DMS79 treated with DMSO at 0.1 percent for 48 hours (cell line): ENCODE measurements around the gene NDUFA12.

Source experiments
- DNase-seq: peaks from one replicate; lab custom pipeline; 2025; lab: John Stamatoyannopoulos, UW

The NDUFA12 gene

GRCh38 chr12:94980577-94980976, 22.9 kb downstream of the NDUFA12 start:
- peak; percentile 4 for DNase-seq

- DNase-seq, result no peak
Measured at GRCh38 chr12:94979941-94980340, 23.6 kb downstream of the NDUFA12 start.

GRCh38 chr12:94977766-94978468, 25.6 kb downstream of the NDUFA12 start:
- peak; percentile 67 for DNase-seq

- DNase-seq, result no peak
Measured at GRCh38 chr12:94973221-94973620, 30.3 kb downstream of the NDUFA12 start.

GRCh38 chr12:94972795-94973194, 30.7 kb downstream of the NDUFA12 start:
- DNase-seq, result no peak

GRCh38 chr12:94971923-94972322, 31.6 kb downstream of the NDUFA12 start:
- DNase-seq, result no peak

- no peak for DNase-seq
Measured at GRCh38 chr12:94970560-94970959, 32.9 kb downstream of the NDUFA12 start.

- DNase-seq, result no peak
Measured at GRCh38 chr12:94969424-94969823, 34.1 kb downstream of the NDUFA12 start.

GRCh38 chr12:94965982-94966630, 37.4 kb downstream of the NDUFA12 start:
- no peak for DNase-seq

GRCh38 chr12:94963649-94964048, 39.8 kb downstream of the NDUFA12 start:
- DNase-seq, result no peak

GRCh38 chr12:94962670-94963069, 40.8 kb downstream of the NDUFA12 start:
- DNase-seq, result no peak

GRCh38 chr12:94961911-94962310, 41.6 kb downstream of the NDUFA12 start:
- no peak for DNase-seq

GRCh38 chr12:94961256-94961824, 42.2 kb downstream of the NDUFA12 start:
- no peak for DNase-seq

GRCh38 chr12:94957006-94957405, 46.5 kb downstream of the NDUFA12 start:
- no peak for DNase-seq

GRCh38 chr12:94954948-94955592, 48.4 kb downstream of the NDUFA12 start:
- no peak for DNase-seq

GRCh38 chr12:94954029-94954685, 49.3 kb downstream of the NDUFA12 start:
- DNase-seq, result no peak

- no peak for DNase-seq
Measured at GRCh38 chr12:94952325-94952724, 51.2 kb downstream of the NDUFA12 start.

GRCh38 chr12:94951071-94951934, 52.2 kb downstream of the NDUFA12 start:
- no peak for DNase-seq

GRCh38 chr12:94948232-94948810, 55.2 kb downstream of the NDUFA12 start:
- no peak for DNase-seq

- DNase-seq, result no peak
Measured at GRCh38 chr12:94942663-94943062, 60.8 kb downstream of the NDUFA12 start.

GRCh38 chr12:94941440-94941862, 62.0 kb downstream of the NDUFA12 start:
- DNase-seq, result peak; percentile 41
